ENCODE measurements around the gene CNTNAP5.

DNA sequence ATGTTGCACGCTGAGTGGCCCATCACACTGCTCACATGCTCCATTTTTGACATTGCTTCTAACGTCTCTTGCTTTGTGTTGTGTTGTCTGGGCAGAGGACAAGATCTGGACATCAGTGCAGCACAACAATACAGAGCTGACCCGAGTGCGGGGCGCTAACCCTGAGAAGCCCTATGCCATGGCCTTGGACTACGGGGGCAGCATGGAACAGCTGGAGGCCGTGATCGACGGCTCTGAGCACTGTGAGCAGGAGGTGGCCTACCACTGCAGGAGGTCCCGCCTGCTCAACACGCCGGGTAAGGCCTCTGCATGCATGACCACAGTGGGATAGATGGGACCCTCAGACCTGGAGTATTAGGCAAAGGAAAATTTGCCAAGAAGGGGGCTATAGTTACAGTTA is 622.6 kb downstream of the CNTNAP5 start:
- TF ChIP-seq, protein P1, sequence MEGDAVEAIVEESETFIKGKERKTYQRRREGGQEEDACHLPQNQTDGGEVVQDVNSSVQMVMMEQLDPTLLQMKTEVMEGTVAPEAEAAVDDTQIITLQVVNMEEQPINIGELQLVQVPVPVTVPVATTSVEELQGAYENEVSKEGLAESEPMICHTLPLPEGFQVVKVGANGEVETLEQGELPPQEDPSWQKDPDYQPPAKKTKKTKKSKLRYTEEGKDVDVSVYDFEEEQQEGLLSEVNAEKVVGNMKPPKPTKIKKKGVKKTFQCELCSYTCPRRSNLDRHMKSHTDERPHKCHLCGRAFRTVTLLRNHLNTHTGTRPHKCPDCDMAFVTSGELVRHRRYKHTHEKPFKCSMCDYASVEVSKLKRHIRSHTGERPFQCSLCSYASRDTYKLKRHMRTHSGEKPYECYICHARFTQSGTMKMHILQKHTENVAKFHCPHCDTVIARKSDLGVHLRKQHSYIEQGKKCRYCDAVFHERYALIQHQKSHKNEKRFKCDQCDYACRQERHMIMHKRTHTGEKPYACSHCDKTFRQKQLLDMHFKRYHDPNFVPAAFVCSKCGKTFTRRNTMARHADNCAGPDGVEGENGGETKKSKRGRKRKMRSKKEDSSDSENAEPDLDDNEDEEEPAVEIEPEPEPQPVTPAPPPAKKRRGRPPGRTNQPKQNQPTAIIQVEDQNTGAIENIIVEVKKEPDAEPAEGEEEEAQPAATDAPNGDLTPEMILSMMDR (IDR thresholded peaks at IDR 0.05; ENCODE audit: control extremely low read depth in 1 of 3, insufficient read depth in 1 of 3, low read depth in 1 of 3, low read length in 3 of 3), result no peak
- TF ChIP-seq GABPA (IDR thresholded peaks at IDR 0.05; ENCODE audit: borderline replicate concordance, insufficient read depth, low read length) (no peak), POLR2A (IDR thresholded peaks at IDR 0.05; ENCODE audit: control extremely low read depth in 1 of 2, low read depth in 2 of 2, low read length in 2 of 2) (no peak), SUZ12 (IDR thresholded peaks at IDR 0.05; ENCODE audit: low read length) (no peak), RBBP5 (IDR thresholded peaks at IDR 0.05; ENCODE audit: borderline replicate concordance, low read depth, low read length) (no peak), EZH2 (IDR thresholded peaks at IDR 0.05; ENCODE audit: low read depth, low read length, severe bottlenecking) (no peak), CBX5 (IDR thresholded peaks at IDR 0.05; ENCODE audit: low read depth, low read length) (no peak), SRF (IDR thresholded peaks at IDR 0.05; ENCODE audit: low read depth, low read length) (no peak), JUND (IDR thresholded peaks at IDR 0.05; ENCODE audit: low read length) (no peak), JUN (IDR thresholded peaks at IDR 0.05; ENCODE audit: low read depth, low read length) (no peak)

All from H1 (cell line).